NCI-H2227 (cell line): ENCODE measurements around the gene APOBEC3F.
"Not testable (repeated sequence)": the region's sequence is repeated elsewhere in the genome, so short reads cannot be mapped to it uniquely, and the experiment has no call there.

Source experiments
- DNase-seq: peaks from one replicate; lab custom pipeline; 2025; ENCODE audit not compliant: unreplicated experiment; lab: John Stamatoyannopoulos, UW

Gene APOBEC3F

GRCh38 chr22:39026509-39027150 is 14.0 kb upstream of the APOBEC3F start:
- no peak for DNase-seq

GRCh38 chr22:39027717-39028116 is 12.9 kb upstream of the APOBEC3F start:
- DNase-seq: no peak

DNA sequence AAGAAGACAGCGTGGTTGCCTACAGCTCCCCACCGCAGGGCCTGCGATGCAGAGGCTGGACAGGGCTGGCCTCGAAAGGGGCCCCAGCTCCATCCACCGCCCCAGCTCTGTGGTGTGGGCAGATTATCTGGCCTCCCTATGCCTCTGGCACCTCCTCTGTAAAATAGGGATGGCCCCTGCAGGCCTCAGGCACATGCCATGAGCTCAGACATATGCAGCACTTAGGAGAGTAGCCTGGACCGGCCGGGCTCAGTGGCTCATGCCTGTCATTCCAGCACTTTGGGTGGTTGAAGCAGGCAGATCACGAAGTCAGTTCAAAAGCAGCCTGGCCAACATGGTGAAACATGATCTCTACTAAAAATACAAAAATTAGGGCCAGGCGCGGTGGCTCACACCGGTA is 12.4 kb upstream of the APOBEC3F start:
- DNase-seq: no peak

- DNase-seq: no peak
Measured at GRCh38 chr22:39029227-39029626, 11.4 kb upstream of the APOBEC3F start.

DNA sequence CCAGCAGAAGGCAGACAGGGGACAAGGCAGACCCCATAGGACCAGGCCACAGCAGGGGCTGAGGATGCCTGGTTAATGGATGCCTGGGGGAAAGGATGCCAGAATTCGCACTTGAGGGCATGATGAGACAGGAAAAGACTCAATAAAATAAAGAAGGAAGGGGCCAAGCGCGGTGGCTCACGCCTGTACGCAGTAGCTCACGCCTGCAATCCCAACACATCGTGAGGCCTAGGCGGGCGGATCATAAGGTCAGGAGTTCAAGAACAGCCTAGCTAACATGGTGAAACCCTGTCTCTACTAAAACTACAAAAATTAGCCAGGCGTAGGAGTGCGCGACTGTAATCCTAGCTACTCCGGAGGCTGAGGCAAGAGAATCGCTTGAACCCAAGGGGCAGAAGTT is 10.0 kb upstream of the APOBEC3F start:
- no peak for DNase-seq

GRCh38 chr22:39031434-39032295 is 9.0 kb upstream of the APOBEC3F start:
- DNase-seq: not testable (repeated sequence)

DNA sequence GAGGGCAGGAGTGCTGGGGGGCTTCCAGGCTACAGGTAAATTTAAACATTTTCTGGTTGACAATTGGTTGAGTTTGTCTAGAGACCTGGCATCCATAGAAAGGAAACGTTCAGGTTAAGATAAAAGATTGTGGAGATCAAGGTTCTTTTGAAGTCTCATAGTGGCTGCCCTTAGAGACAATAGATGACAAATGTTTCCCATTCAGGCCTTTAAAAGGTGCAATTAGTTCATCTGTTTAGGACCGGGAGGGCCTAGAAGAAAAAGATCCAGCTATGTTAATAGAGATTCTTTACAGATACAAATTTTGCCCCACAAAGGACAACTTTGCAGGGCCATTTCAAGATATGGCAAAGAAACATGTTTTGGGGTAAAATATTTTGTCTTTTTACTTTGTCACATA is 3.6 kb upstream of the APOBEC3F start:
- DNase-seq: not testable (repeated sequence)

- no peak for DNase-seq
Measured at GRCh38 chr22:39039306-39040126, 1.1 kb upstream of the APOBEC3F start.

DNA sequence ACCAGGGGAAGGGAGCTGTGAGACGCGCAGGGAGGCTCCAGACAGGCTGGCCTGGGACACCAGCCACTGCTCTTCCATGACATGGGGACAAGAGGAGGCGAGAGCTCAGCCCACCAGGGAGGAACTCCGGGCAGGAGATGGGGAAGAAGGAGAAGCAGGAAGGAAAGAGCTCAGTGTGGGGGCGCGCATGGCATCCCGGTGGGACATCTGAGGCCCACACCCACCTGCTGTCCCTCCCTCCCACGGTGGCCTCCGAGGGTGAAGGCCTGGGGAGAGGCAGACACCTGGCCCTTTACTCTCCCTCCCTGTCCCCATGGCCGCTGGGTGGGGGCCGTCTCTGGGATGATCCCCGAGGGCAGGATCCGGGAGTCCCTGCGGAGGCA is 518 bp upstream of the APOBEC3F start:
- not testable (repeated sequence) for DNase-seq

GRCh38 chr22:39041908-39042307 is 1.2 kb downstream of the APOBEC3F start:
- no peak for DNase-seq

- not testable (repeated sequence) for DNase-seq
Measured at GRCh38 chr22:39043063-39043462, 2.4 kb downstream of the APOBEC3F start.

- not testable (repeated sequence) for DNase-seq
Measured at GRCh38 chr22:39045136-39045535, 4.5 kb downstream of the APOBEC3F start.

DNA sequence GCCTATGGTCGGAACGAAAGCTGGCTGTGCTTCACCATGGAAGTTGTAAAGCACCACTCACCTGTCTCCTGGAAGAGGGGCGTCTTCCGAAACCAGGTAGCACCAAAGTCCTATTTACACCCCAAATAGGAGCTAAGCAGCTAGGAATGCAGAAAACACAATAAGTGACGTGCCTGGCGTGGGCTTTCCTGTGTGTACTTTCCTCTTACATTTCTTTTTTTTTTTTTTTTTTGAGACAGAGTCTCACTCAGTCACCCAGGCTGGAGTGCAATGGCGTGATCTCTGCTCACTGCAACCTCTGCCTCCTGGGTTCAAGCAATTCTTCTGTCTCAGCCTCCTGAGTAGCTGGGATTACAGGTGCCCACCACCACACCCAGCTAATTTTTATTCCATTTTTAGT is 8.8 kb downstream of the APOBEC3F start:
- not testable (repeated sequence) for DNase-seq

DNA sequence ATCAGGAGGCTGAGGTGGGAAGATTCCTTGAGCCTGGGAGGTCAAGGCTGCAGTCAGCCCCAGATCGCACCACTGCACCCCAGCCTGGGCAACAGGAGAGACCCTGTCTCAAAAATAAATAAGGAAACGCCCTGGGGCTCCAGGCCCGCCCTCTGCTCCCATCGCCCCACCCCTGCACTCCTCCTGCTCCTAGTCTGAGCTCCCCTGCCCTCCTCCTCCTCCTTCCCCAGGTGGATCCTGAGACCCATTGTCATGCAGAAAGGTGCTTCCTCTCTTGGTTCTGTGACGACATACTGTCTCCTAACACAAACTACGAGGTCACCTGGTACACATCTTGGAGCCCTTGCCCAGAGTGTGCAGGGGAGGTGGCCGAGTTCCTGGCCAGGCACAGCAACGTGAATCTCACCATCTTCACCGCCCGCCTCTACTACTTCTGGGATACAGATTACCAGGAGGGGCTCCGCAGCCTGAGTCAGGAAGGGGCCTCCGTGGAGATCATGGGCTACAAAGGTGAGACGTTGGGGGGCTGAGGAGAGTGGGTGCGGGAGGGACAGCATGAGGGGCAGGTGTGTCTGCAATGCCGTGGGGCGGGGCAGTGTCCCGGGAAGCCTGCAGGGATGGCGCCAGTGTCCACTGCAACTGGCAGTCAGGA is 11.3 kb downstream of the APOBEC3F start:
- DNase-seq: not testable (repeated sequence)

DNA sequence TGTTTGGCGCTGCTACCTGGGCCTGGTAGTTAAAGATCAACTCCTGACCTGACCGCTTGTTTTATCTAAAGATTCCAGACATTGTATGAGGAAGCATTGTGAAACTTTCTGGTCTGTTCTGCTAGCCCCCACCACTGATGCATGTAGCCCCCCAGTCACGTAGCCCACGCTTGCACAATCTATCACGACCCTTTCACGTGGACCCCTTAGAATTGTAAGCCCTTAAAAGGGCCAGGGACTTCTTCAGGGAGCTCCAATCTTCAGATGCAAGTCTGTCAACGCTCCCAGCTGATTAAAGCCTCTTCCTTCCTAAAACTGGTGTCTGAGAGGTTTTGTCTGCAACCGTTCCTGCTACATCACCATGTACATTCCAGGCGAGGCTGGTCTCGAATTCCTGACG is 15.0 kb downstream of the APOBEC3F start:
- no peak for DNase-seq

GRCh38 chr22:39061290-39061689 is 20.6 kb downstream of the APOBEC3F start:
- not testable (repeated sequence) for DNase-seq

DNA sequence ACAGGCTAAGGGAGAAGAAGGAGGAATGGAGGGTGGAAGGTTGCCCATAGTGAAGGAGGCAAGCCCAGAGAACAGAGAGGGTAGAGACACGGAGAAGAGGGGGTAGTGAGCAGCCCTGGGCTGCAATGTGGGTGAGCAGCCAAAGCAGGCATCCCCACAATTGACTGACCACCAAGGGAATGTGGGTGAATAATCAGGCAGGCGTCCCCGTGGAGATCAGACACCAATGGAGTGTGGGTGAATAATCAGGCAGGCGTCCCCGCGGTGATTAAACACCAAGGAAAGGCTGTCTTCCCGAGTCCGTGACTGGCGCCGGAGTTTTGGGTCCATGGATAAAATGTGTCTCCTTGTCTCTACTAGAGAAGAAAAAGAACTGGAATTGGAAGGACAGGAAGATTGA is 21.3 kb downstream of the APOBEC3F start:
- not testable (repeated sequence) for DNase-seq

DNA sequence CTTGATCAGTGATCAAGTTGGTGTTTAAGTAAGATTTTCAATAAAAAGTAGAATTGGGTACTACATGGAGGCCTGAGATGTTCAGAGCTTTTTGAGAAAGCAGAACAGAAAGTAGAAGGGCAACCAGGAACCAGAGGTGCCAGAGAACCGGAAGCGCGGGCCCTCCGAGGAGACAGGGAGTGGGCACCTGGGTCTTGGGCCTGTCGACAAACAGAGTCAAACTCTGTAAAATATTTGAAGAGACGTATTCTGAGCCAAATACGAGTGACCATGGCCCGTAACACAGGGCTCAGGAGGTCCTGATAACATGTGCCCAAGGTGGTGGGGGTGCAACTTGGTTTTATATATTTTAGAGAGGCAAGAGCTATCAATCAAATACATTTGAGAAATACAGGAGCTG is 23.2 kb downstream of the APOBEC3F start:
- not testable (repeated sequence) for DNase-seq

GRCh38 chr22:39066442-39067276 is 26.0 kb downstream of the APOBEC3F start:
- not testable (repeated sequence) for DNase-seq
